Measurements from ENCODE around the gene CAPN9.

DNA sequence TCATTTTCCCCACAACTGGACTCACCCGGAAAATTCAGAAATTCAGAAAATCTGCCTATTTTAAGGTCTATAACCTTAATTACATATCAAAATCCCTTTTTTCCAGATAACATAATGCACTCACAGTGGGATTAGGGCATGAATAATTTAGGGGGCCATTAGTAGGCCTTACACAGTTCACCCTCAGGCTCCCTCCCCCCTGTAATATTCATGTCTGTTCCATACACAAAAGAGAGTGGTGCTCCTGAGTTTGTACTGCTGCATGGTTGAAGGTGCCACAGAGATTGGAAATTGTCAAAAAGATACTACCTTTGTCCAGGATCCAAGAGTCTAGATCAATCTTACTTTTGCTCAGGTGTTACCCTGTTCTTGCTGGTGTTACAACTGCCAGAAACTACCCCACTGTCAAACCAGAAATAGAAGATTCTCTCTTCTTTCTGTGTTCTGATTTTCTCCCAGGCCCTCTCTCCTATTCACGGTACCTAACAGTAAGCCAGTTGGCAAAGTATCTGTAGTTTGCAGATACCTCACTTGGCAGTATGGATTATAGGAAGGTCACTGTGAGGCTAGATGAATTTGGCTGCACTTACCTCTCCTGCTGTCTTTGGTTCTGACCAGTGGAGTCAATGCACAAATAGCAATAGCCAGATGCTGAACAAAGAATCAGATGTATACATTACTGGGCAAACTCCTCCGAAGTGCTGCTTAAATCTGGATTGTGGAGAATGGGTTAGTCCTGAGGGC is 67.9 kb downstream of the CAPN9 start:
- TF ChIP-seq, protein P1, sequence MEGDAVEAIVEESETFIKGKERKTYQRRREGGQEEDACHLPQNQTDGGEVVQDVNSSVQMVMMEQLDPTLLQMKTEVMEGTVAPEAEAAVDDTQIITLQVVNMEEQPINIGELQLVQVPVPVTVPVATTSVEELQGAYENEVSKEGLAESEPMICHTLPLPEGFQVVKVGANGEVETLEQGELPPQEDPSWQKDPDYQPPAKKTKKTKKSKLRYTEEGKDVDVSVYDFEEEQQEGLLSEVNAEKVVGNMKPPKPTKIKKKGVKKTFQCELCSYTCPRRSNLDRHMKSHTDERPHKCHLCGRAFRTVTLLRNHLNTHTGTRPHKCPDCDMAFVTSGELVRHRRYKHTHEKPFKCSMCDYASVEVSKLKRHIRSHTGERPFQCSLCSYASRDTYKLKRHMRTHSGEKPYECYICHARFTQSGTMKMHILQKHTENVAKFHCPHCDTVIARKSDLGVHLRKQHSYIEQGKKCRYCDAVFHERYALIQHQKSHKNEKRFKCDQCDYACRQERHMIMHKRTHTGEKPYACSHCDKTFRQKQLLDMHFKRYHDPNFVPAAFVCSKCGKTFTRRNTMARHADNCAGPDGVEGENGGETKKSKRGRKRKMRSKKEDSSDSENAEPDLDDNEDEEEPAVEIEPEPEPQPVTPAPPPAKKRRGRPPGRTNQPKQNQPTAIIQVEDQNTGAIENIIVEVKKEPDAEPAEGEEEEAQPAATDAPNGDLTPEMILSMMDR (IDR thresholded peaks at IDR 0.05), result no peak
- TF ChIP-seq POLR2A (IDR thresholded peaks at IDR 0.05), result no peak

Measured in adrenal gland (tissue), 5 donors.